ENCODE measurements around the gene DOCK8.

DOCK8 gene

DNA sequence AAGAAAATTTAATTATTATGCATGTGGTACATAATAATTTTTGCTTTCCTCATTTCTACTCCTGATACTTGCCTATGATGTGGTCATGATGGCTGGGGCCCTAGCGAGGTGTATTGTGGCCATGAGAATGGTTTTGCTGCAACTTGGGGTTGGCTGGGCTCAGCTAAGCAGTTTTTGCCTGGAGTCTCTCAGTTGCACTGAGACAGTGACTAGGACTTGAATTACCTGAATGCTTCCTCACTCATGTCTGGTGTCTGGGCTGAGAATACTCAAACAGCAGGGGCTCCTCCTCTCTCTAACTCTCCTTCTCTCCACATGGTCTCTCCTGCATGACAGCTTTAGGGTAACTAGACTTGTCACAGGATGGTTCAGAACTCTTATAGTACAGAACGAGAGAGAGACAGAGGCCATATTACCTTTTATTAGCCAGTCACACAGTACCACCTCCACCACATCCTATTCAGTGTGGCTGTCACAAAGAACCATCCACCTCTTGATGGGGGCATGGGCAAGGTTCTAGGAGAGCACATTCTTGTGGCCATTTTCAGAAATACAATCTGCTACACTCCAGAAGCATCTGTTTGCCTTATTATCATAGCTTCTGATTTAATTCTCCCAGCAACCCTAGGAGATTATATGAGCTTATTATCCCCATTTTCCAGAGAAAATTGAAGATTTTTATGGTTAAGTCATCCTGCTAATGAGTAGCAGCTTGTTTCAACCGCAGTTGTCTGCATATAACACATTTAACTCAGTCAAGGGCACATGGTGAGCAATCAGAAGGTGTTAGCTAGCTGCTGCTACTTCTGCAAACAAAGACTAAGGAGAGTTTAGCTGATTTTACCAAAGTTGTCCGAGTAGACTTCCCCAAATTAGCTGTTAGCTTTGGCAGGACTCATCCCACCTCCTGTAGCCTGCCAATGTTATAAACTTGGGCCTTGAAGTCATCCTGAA lies 245.1 kb downstream of the DOCK8 start:
- no peak for DNase-seq (ENCODE audit: low read depth, low spot score)

GRCh38 chr9:462121-462520 lies 247.5 kb downstream of the DOCK8 start:
- DNase-seq (ENCODE audit: low read depth, low spot score) = no peak

DNA sequence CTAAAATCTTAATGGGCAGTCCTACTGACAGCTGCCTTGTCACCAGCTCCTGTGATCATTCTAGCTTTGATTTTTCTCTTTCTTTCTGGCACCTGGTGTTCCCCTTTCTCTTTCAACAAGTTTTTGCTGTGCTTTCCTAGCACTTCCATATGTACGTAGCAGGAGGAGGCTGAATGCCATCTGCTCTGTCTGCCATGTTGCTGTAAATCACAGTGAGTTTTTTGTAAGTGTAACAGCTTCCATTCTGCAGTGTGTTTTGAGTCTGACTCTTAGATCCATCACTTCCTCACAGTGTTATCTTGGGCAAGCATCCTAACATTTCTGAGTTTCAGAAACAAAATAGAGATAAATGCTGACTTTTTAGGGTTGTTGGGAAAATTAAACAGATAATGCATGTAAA lies 247.9 kb downstream of the DOCK8 start:
- no peak for DNase-seq (ENCODE audit: low read depth, low spot score)

DNA sequence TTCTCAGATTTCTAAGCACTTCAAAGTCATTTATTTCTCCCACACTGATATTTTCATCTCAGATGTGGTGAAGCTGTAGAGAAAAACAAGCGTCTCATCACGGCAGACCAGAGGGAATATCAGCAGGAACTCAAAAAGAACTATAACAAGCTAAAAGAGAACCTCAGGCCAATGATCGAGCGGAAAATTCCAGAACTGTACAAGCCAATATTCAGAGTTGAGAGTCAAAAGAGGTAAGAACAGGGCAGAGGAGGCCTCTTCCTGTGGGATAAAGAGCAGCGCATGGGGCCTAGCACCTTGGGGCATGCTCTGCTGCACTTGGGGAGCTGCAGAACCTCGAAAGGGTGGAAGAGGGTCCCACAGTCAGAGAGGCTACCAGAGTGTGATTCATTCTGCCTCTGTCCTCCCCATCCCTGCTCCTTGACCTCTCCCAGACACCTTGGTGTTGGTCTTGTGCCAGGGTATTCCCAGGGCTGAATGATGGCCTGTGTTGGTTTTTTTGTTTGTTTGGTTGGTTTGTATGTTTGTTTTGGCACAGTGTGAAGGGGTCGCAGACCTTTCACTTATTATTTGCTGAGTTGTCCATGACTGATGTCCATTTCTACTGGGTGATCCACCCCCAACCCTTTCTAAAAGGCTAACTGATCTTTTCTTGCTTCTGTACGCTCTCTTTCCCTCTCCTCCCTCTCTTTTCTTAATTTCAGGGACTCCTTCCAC lies 248.9 kb downstream of the DOCK8 start:
- DNase-seq (ENCODE audit: low read depth, low spot score) = no peak

DNA sequence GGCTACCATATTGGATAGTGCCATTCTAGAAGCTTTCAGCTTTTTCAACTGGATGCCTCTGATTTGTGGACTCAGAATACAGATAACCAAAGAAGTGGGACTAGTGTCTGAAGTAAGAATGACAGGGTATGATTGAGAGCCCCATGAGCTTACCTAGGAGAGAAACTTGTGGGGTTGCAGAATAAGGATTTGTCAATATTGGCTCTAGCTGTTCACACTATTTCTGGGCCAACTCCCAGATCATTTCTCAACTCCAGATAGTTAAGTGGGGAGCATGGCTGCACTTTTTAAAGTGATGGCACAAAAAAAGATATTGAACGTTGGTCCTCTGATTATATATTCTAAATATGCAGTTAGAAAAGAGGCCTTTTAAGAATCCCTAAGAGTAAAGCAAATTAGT lies 252.1 kb downstream of the DOCK8 start:
- no peak for DNase-seq (ENCODE audit: low read depth, low spot score)

- DNase-seq (ENCODE audit: low read depth, low spot score) = no peak
Measured at GRCh38 chr9:468766-469426, 254.2 kb downstream of the DOCK8 start.

- DNase-seq (ENCODE audit: low read depth, low spot score) = peak; percentile 73
Measured at GRCh38 chr9:469672-470551, 255.2 kb downstream of the DOCK8 start.

DNA sequence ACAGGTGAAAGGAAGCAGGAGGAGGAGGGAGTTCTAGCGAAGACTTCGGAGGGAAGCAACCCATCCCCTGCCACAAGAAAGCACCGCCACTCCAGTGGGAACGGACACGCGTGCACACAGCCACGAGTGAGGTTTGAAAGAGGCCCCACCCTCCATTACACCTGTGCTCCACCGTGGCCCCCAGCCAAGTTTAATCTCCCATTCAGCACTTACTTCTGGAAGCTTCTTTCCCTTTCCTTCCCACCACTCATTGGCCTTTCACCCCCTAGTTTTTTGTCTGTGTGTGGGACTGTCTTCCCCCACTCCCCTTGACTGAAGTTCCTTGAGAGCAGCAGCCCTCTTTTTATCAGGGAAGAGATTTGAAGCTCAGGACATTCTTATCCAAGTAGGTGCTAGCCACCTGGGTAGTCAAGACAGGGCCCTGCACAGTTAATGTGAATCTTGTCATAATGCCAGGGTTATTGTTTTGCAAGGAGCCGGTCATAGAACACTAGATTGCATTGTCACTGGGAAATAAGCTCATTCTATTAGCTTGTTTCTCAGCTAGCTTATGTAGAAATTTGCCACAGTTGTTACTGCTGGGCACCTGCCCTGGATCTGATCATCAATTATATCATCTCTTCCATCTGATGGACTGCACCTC lies 256.0 kb downstream of the DOCK8 start:
- DNase-seq (ENCODE audit: low read depth, low spot score) = no peak

DNA sequence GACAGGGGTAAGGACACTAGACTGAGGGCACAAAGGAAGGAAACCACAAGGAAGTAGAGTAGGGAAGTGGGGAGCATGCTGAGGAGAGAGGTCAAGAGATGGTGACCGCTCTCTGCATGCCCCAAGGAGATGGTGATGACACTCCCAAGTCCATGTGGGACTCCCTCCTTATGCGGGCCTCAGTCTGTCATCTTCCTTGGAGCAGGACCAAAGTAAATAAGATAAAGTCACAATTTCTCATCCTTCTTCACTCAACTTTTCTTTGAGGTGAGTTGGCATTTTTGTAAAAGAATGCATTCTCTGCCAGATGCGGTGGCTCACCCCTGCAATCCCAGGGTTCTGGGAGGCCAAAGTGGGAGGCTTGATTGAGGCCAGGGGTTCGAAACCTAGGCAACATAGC lies 256.7 kb downstream of the DOCK8 start:
- no peak for DNase-seq (ENCODE audit: low read depth, low spot score)

GRCh38 chr9:472479-473075 lies 257.9 kb downstream of the DOCK8 start:
- no peak for DNase-seq (ENCODE audit: low read depth, low spot score)

GRCh38 chr9:477193-477592 lies 262.5 kb downstream of the DOCK8 start:
- no peak for DNase-seq (ENCODE audit: low read depth, low spot score)

GRCh38 chr9:479304-479970 lies 264.8 kb downstream of the DOCK8 start:
- DNase-seq (ENCODE audit: low read depth, low spot score) = no peak

DNA sequence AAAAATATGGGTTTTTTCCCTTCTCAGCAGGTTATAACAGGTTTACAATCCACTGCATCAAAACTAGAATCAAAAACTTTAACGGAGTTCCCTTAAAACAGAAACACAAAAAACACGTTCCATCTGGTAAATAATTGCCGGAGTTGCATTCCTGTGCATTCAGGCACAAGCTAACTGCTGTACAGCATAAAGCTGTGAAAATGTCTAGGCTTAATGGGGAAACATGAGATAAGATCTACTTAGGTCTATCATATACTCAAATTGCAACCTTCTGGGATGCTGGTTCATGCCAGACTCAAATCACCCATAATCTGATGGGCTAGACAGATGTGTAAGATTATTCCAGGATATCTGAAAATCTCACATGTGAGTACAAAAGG lies 265.3 kb downstream of the DOCK8 start:
- no peak for DNase-seq (ENCODE audit: low read depth, low spot score)

- DNase-seq (ENCODE audit: low read depth, low spot score) = no peak
Measured at GRCh38 chr9:482739-483138, 268.1 kb downstream of the DOCK8 start.

DNA sequence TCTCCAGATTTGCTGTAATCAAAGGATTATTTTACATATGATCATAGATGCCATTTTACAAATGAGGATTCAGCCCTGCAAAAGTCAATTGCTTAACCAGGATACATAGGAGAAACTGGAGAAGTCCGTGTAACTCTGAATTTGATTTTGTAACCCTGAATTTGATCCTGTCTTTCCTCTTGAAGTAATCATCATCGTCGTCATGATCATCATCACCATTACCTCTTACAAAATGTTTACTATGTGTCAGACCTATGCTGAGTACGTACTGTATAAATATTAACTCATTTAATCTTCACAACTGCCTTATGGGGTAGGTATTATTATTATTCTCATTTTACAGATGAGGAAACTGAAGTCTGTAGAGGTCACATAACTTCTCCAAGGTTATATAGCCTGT lies 271.5 kb downstream of the DOCK8 start:
- DNase-seq (ENCODE audit: low read depth, low spot score) = no peak

GRCh38 chr9:487429-487828 lies 272.8 kb downstream of the DOCK8 start:
- no peak for DNase-seq (ENCODE audit: low read depth, low spot score)

DNA sequence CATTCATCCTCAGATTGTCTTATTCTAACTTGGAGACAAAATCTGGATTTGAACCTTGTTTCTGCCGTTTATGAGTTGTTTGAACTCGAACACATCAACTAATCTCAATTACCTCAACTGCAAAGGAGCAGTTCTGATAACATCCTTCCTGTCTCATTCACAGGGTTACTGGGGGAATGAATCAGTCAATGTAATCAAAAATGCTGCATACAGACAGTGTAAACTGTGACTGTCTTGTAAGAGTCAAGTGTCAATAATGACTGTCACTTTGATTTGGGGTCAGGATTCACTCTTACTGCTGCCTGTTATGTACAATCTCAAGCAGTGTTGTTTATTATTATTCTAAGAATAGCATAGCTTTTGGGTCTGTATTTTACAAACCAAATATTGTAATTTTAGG lies 273.8 kb downstream of the DOCK8 start:
- no peak for DNase-seq (ENCODE audit: low read depth, low spot score)

- DNase-seq (ENCODE audit: low read depth, low spot score) = no peak
Measured at GRCh38 chr9:489198-490197, 274.8 kb downstream of the DOCK8 start.

GRCh38 chr9:494764-495163 lies 280.1 kb downstream of the DOCK8 start:
- no peak for DNase-seq (ENCODE audit: low read depth, low spot score)
